CD4-positive, alpha-beta T cell (primary cell): ENCODE measurements around the gene FAT4. TPM values are rescaled to one million over a fixed set of nuclear protein-coding genes. Genes with fewer than 3 reads are reported as not detected.

Experiments used
- ATAC-seq: fragments of 200-7000 bp; cut with Tn5 transposase; one replicate; pipeline ENCODE4 v1.10.0; 2022; ENCODE audit warnings: mild to moderate bottlenecking; ENCODE audit not compliant: poor library complexity
- CTCF ChIA-PET: fragments of 350-600 bp; sonication (Branson Sonifier 250); formaldehyde crosslinking; loops from one replicate; lab custom pipeline; 2021; ENCODE audit warnings: antibody characterized with exemption, inconsistent platforms; lab: Charles Lee
- POLR2A ChIA-PET: fragments of 350-600 bp; sonication (Branson Sonifier 250); formaldehyde crosslinking; loops from one replicate; lab custom pipeline; 2021; ENCODE audit warnings: antibody characterized with exemption, inconsistent platforms; lab: Charles Lee
- DNase-seq, 14 experiments: peaks; one replicate each; pipeline ENCODE4 v3.0.0-alpha.2; 2013 to 2020; ENCODE audit warnings: mixed read lengths in 2 of 14
- H3K27ac ChIP-seq, 2 donors: one replicate each; pipeline versions ENCODE4 v1.5.1 to v1.7.0; 2013; ENCODE audit warnings: low read length in 2 of 2, low read depth in 1 of 2, mild to moderate bottlenecking in 1 of 2
- H3K27me3 ChIP-seq, 2 experiments: 1 replicate in 1 of 2; 2 replicates in 1 of 2; pipeline versions ENCODE4 v1.6.1 to v1.7.0; 2013; ENCODE audit warnings: low read length in 2 of 2, control low read depth in 1 of 2, mild to moderate bottlenecking in 1 of 2, moderate library complexity in 1 of 2; ENCODE audit not compliant: insufficient read depth in 2 of 2, control insufficient read depth in 1 of 2
- H3K36me3 ChIP-seq: one replicate; pipeline ENCODE4 v1.6.1; 2013; ENCODE audit warnings: low read length, control low read depth; ENCODE audit not compliant: insufficient read depth
- H3K4me1 ChIP-seq: one replicate; pipeline ENCODE4 v1.6.1; 2013; ENCODE audit warnings: low read length, control low read depth; ENCODE audit not compliant: insufficient read depth
- H3K4me3 ChIP-seq: one replicate; pipeline ENCODE4 v1.5.1; 2013; ENCODE audit warnings: mild to moderate bottlenecking, low read length, moderate library complexity
- H3K9me3 ChIP-seq, 2 experiments: 1 replicate in 1 of 2; 2 replicates in 1 of 2; pipeline versions ENCODE4 v1.6.1 to v1.7.0; 2013; ENCODE audit warnings: low read length in 2 of 2, mild to moderate bottlenecking in 2 of 2, control low read depth in 1 of 2, moderate library complexity in 1 of 2; ENCODE audit not compliant: control insufficient read depth in 1 of 2, insufficient read depth in 1 of 2
- H3K27ac Mint-ChIP-seq: one replicate; pipeline ENCODE4 v1.8.0; 2020; ENCODE audit warnings: mixed read lengths
- H3K27me3 Mint-ChIP-seq: one replicate; pipeline ENCODE4 v1.8.0; 2021; ENCODE audit warnings: mixed read lengths
- H3K36me3 Mint-ChIP-seq: one replicate; pipeline ENCODE4 v1.8.0; 2021; ENCODE audit warnings: low read depth, mixed read lengths
- H3K4me1 Mint-ChIP-seq: one replicate; pipeline ENCODE4 v1.8.0; 2021; ENCODE audit warnings: low read depth, mixed read lengths
- H3K4me3 Mint-ChIP-seq: one replicate; pipeline ENCODE4 v1.8.0; 2020; ENCODE audit warnings: mild to moderate bottlenecking, mixed read lengths
- H3K9me3 Mint-ChIP-seq: one replicate; pipeline ENCODE4 v1.8.0; 2020; ENCODE audit warnings: mixed read lengths
- CTCF ChIP-seq: fragments of 200-600 bp; IDR thresholded peaks from one replicate; pipeline ENCODE4 v1.8.0; 2022; ENCODE audit warnings: antibody characterized with exemption, mild to moderate bottlenecking
- intact Hi-C, 2 experiments: fragments of 100-400 bp; cut with DNase I in 1 of 2; cut with micrococcal nuclease in 1 of 2; formaldehyde crosslinking; loops; one replicate each; pipeline versions ENCODE4 v1.15.1 to v1.9.0; 2023 to 2025; cut with DNase I, micrococcal nuclease
- total RNA-seq, 174 experiments: library from RNA in 2 of 174; stranded (reverse) in 2 of 174; gene quantifications; one replicate each; pipeline ENCODE4 v1.2.3 and lab custom pipeline; 2021 to 2026

Gene FAT4
- total RNA-seq, 2 experiments from 2014 or later, result not detected

DNA sequence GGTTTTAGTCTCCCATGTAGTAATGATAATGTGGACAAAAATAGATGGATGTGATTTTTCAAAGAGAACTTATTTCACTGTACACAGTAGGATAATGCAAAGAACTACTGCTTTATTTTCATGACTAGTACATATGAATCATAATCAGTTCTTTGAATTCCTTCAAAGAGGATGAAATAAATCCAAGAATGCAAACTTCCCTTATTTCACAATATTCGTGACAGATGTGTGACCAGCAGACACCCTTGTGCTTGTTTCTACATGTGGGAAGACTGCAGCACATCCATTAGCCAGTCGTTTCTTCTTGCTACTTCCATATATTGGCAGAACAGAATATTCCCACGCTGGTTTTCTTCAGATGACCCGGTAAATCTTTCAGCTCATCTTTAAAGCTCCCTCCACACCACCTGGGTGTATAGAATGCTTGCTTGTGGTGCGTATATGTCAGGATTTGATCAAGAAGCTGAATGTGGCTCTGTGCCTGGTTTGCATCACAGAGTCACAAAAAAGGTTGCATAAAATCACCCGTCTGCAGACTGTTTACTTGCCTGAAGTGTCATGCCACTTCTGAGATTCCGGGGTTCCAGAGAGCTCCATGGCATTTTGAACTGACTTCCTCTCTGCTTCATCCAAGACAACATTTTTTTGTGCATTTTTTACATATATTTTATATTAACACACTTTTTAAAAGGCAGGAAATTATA lies 47.7 kb upstream of the FAT4 start:
- Histone ChIP-seq H3K4me3 (no peak overlapping the region), H3K9me3 (peaks cover 0 to 3% of the 10 kb centered on the region in 2 experiments), H3K27ac (no peak overlapping the region), H3K4me1 (no peaks in the 10 kb centered on the region), H3K27me3 (no peaks in the 10 kb centered on the region), H3K36me3 (no peaks in the 10 kb centered on the region)
- no peaks in the 10 kb centered on the region for H3K36me3 Mint-ChIP-seq
- intact Hi-C loops, result no loop called here
- no peak for TF ChIP-seq CTCF
- H3K4me3 Mint-ChIP-seq, result no peak overlapping the region
- POLR2A ChIA-PET, result no interaction called here
- no peak for DNase-seq
- H3K4me1 Mint-ChIP-seq, result no peaks in the 10 kb centered on the region
- H3K27me3 Mint-ChIP-seq, result no peaks in the 10 kb centered on the region
- H3K27ac Mint-ChIP-seq, result no peak overlapping the region
- no peak for ATAC-seq
- CTCF ChIA-PET, result no interaction called here
- no peaks in the 10 kb centered on the region for H3K9me3 Mint-ChIP-seq

- DNase-seq (no peak), ATAC-seq (no peak)
- H3K27ac ChIP-seq, result no peak overlapping the region
- H3K4me1 ChIP-seq, result no peaks in the 10 kb centered on the region
- H3K27me3 ChIP-seq, result no peaks in the 10 kb centered on the region
- TF ChIP-seq CTCF, result no peak
- Mint-ChIP-seq H3K4me3 (no peak overlapping the region), H3K36me3 (no peaks in the 10 kb centered on the region), H3K4me1 (no peaks in the 10 kb centered on the region), H3K27me3 (no peaks in the 10 kb centered on the region), H3K27ac (no peak overlapping the region), H3K9me3 (no peaks in the 10 kb centered on the region)
- no peaks in the 10 kb centered on the region for H3K36me3 ChIP-seq
- H3K4me3 ChIP-seq, result no peak overlapping the region
- H3K9me3 ChIP-seq, result peaks cover 0 to 3% of the 10 kb centered on the region in 2 experiments
- CTCF ChIA-PET, result no interaction called here
- POLR2A ChIA-PET, result no interaction called here
- intact Hi-C loops, result no loop called here
Observed at GRCh38 chr4:125267630-125268029, 47.1 kb upstream of the FAT4 start.

- no peak overlapping the region for H3K4me3 ChIP-seq
Observed at GRCh38 chr4:125268068-125268755, 46.5 kb upstream of the FAT4 start.

More at GRCh38 chr4:125268068-125268755, 46.5 kb upstream of the FAT4 start:
- H3K9me3 Mint-ChIP-seq, result no peaks in the 10 kb centered on the region
- H3K36me3 Mint-ChIP-seq, result no peaks in the 10 kb centered on the region
- intact Hi-C loops, result no loop called here
- ChIA-PET CTCF (no interaction called here), POLR2A (no interaction called here)
- no peak overlapping the region for H3K4me3 Mint-ChIP-seq
- no peak for DNase-seq
- no peaks in the 10 kb centered on the region for H3K36me3 ChIP-seq
- ATAC-seq, result no peak
- H3K27ac ChIP-seq, result no peak overlapping the region
- no peaks in the 10 kb centered on the region for H3K27me3 ChIP-seq
- peaks cover 0 to 3% of the 10 kb centered on the region in 2 experiments for H3K9me3 ChIP-seq
- no peak overlapping the region for H3K27ac Mint-ChIP-seq
- TF ChIP-seq CTCF, result no peak
- no peaks in the 10 kb centered on the region for H3K4me1 Mint-ChIP-seq
- H3K4me1 ChIP-seq, result no peaks in the 10 kb centered on the region
- H3K27me3 Mint-ChIP-seq, result no peaks in the 10 kb centered on the region
